Measurements from ENCODE around the gene RSPO1.

RSPO1 gene

GRCh38 chr1:37656881-37657280 is 22.2 kb upstream of the RSPO1 start:
- DNase-seq, result no peak
- H3K79me2 ChIP-seq (ENCODE audit: low read length), result no peaks in the 10 kb centered on the region
- no peaks in the 10 kb centered on the region for H3F3A ChIP-seq (ENCODE audit: insufficient read depth, low read length)
- H3K4me2 ChIP-seq (ENCODE audit: low read depth, low read length), result no peak overlapping the region
- no peaks in the 10 kb centered on the region for H4K20me1 ChIP-seq (ENCODE audit: insufficient read depth, low read length)
- H3K4me1 ChIP-seq (ENCODE audit: low read length), result no peaks in the 10 kb centered on the region
- H2AFZ ChIP-seq (ENCODE audit: low read length), result no peak overlapping the region
- H3K27ac ChIP-seq (ENCODE audit: low read length), result no peak overlapping the region
- no peak overlapping the region for H3K9ac ChIP-seq (ENCODE audit: low read length)
- no peak overlapping the region for H3K4me3 ChIP-seq (ENCODE audit: low read length)
- H3K27me3 ChIP-seq (replicated peaks; ENCODE audit: insufficient read depth, low read length), result no peaks in the 10 kb centered on the region
- H3K9me3 ChIP-seq (replicated peaks; ENCODE audit: insufficient read depth, low read length), result no peaks in the 10 kb centered on the region
- H3K36me3 ChIP-seq (replicated peaks; ENCODE audit: insufficient read depth, low read length), result no peaks in the 10 kb centered on the region
- TF ChIP-seq EZH2phosphoT487 (IDR thresholded peaks at IDR 0.05; ENCODE audit: low read length) (no peak), EZH2 (optimal IDR thresholded peaks at IDR 0.05; ENCODE audit: low read depth, low read length) (no peak), CTCF (IDR thresholded peaks at IDR 0.05; ENCODE audit: low read length) (no peak)
- no peaks in the 10 kb centered on the region for H3K9me2 ChIP-seq (replicated peaks; ENCODE audit: insufficient read depth, low read length)

- Histone ChIP-seq H3K9me3 (replicated peaks; ENCODE audit: insufficient read depth, low read length) (no peaks in the 10 kb centered on the region), H3K27me3 (replicated peaks; ENCODE audit: insufficient read depth, low read length) (no peaks in the 10 kb centered on the region)
Measured at GRCh38 chr1:37656026-37656425, 21.3 kb upstream of the RSPO1 start.

GRCh38 chr1:37655274-37655673 is 20.6 kb upstream of the RSPO1 start:
- Histone ChIP-seq H3K27me3 (replicated peaks; ENCODE audit: insufficient read depth, low read length) (no peaks in the 10 kb centered on the region), H3K36me3 (replicated peaks; ENCODE audit: insufficient read depth, low read length) (no peaks in the 10 kb centered on the region), H2AFZ (ENCODE audit: low read length) (no peak overlapping the region), H3K9me3 (replicated peaks; ENCODE audit: insufficient read depth, low read length) (no peaks in the 10 kb centered on the region), H3K27ac (ENCODE audit: low read length) (no peak overlapping the region), H4K20me1 (ENCODE audit: insufficient read depth, low read length) (no peaks in the 10 kb centered on the region), H3K9ac (ENCODE audit: low read length) (no peak overlapping the region), H3K9me2 (replicated peaks; ENCODE audit: insufficient read depth, low read length) (no peaks in the 10 kb centered on the region), H3K4me3 (ENCODE audit: low read length) (no peak overlapping the region), H3K4me2 (ENCODE audit: low read depth, low read length) (no peak overlapping the region), H3F3A (ENCODE audit: insufficient read depth, low read length) (no peaks in the 10 kb centered on the region), H3K4me1 (ENCODE audit: low read length) (no peaks in the 10 kb centered on the region), H3K79me2 (ENCODE audit: low read length) (no peaks in the 10 kb centered on the region)
- no peak for DNase-seq
- no peak for TF ChIP-seq CTCF (IDR thresholded peaks at IDR 0.05; ENCODE audit: low read length)
- no peak for TF ChIP-seq EZH2phosphoT487 (IDR thresholded peaks at IDR 0.05; ENCODE audit: low read length)
- no peak for TF ChIP-seq EZH2 (optimal IDR thresholded peaks at IDR 0.05; ENCODE audit: low read depth, low read length)

More at GRCh38 chr1:37656026-37656425, 21.3 kb upstream of the RSPO1 start:
- no peaks in the 10 kb centered on the region for H3K4me1 ChIP-seq (ENCODE audit: low read length)
- H4K20me1 ChIP-seq (ENCODE audit: insufficient read depth, low read length), result no peaks in the 10 kb centered on the region
- H3K9ac ChIP-seq (ENCODE audit: low read length), result no peak overlapping the region
- DNase-seq, result no peak
- no peaks in the 10 kb centered on the region for H3K79me2 ChIP-seq (ENCODE audit: low read length)
- H3K4me2 ChIP-seq (ENCODE audit: low read depth, low read length), result no peak overlapping the region
- no peaks in the 10 kb centered on the region for H3F3A ChIP-seq (ENCODE audit: insufficient read depth, low read length)
- H3K9me2 ChIP-seq (replicated peaks; ENCODE audit: insufficient read depth, low read length), result no peaks in the 10 kb centered on the region
- no peak overlapping the region for H3K4me3 ChIP-seq (ENCODE audit: low read length)
- TF ChIP-seq EZH2 (optimal IDR thresholded peaks at IDR 0.05; ENCODE audit: low read depth, low read length), result no peak
- no peaks in the 10 kb centered on the region for H3K36me3 ChIP-seq (replicated peaks; ENCODE audit: insufficient read depth, low read length)
- no peak overlapping the region for H3K27ac ChIP-seq (ENCODE audit: low read length)
- no peak overlapping the region for H2AFZ ChIP-seq (ENCODE audit: low read length)

GRCh38 chr1:37653906-37654305 is 19.2 kb upstream of the RSPO1 start:
- H3K9me3 ChIP-seq (replicated peaks; ENCODE audit: insufficient read depth, low read length), result no peaks in the 10 kb centered on the region
- TF ChIP-seq EZH2phosphoT487 (IDR thresholded peaks at IDR 0.05; ENCODE audit: low read length) (no peak), CTCF (IDR thresholded peaks at IDR 0.05; ENCODE audit: low read length) (no peak), EZH2 (optimal IDR thresholded peaks at IDR 0.05; ENCODE audit: low read depth, low read length) (no peak)
- no peak overlapping the region for H3K4me2 ChIP-seq (ENCODE audit: low read depth, low read length)
- H3K4me1 ChIP-seq (ENCODE audit: low read length), result no peaks in the 10 kb centered on the region
- H3F3A ChIP-seq (ENCODE audit: insufficient read depth, low read length), result no peaks in the 10 kb centered on the region
- no peaks in the 10 kb centered on the region for H3K36me3 ChIP-seq (replicated peaks; ENCODE audit: insufficient read depth, low read length)
- no peaks in the 10 kb centered on the region for H3K9me2 ChIP-seq (replicated peaks; ENCODE audit: insufficient read depth, low read length)
- no peak overlapping the region for H2AFZ ChIP-seq (ENCODE audit: low read length)
- no peaks in the 10 kb centered on the region for H3K27me3 ChIP-seq (replicated peaks; ENCODE audit: insufficient read depth, low read length)
- no peak overlapping the region for H3K9ac ChIP-seq (ENCODE audit: low read length)
- H4K20me1 ChIP-seq (ENCODE audit: insufficient read depth, low read length), result no peaks in the 10 kb centered on the region
- H3K27ac ChIP-seq (ENCODE audit: low read length), result no peak overlapping the region
- DNase-seq, result no peak
- no peak overlapping the region for H3K4me3 ChIP-seq (ENCODE audit: low read length)
- H3K79me2 ChIP-seq (ENCODE audit: low read length), result no peaks in the 10 kb centered on the region

Measured in MM.1S (cell line).